ENCODE results near the gene KANK4.

KANK4 gene

DNA sequence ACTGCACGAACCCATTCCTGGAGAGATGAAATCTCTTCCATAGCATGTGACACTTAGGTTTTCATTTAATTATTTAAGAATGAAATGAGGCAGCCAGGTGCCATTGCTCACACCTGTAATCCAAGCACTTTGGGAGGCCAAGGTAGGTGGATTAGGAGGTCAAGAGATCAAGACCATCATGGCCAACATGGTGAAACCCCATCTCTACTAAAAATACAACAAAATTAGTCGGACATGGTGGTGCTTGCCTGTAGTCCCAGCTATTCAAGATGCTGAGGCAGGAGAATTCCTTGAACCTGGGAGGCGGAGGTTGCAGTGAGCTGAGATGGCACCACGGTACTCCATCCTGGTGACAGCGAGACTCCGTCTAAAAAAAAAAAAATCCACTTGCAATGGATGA, 106.8 kb downstream of the KANK4 start:
- no peak for DNase-seq

DNA sequence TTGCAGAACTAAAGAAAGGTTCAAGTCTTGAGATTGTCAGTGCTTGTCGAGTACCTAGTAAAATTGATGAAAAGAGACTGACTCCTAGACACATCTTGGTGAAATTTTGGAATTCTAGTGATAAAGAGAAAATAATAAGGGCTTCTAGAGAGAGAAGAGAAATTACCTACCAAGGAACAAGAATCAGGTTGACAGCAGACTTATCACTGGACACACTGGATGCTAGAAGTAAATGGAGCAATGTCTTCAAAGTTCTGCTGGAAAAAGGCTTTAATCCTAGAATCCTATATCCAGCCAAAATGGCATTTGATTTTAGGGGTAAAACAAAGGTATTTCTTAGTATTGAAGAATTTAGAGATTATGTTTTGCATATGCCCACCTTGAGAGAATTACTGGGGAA, 108.3 kb downstream of the KANK4 start:
- no peak for DNase-seq

- DNase-seq: no peak
These were observed 109.2 kb downstream of the KANK4 start for GRCh38 chr1:62209931-62210595.

- no peak for DNase-seq
These were observed 110.3 kb downstream of the KANK4 start for GRCh38 chr1:62208970-62209369.

DNA sequence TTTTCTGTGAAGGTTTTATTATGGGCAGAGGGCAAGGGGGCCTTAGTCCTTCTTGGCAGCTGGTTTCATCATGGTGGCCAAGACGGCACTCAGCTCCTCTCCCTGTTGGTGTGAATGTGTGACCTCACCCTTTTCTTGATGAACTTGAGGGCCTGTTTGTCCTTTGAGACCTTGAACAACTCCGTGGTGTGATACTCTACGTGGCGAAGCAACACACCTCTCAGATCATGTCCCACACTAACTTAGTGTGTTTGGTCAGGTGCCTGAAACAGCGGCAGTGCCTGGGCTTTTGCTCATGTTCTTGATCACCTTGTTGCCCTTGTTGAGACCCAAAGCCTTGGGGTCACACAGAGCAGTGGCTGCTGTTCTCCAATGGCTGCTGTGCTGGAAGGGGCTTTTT, 111.1 kb downstream of the KANK4 start:
- no peak for DNase-seq

DNA sequence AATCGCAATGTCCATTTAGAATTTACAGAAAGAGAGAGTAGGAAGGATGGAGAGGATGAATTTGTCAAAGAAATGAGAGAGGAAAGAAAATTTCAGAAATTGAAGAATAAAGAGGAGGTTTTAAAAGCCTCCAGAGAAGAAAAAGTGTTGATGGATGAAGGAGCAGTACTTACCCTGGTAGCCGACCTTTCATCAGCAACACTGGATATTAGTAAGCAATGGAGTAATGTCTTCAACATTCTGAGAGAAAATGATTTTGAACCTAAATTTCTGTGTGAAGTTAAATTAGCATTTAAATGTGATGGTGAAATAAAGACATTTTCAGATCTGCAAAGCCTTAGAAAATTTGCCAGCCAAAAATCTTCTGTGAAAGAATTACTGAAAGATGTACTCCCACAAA, 112.0 kb downstream of the KANK4 start:
- DNase-seq: no peak

DNA sequence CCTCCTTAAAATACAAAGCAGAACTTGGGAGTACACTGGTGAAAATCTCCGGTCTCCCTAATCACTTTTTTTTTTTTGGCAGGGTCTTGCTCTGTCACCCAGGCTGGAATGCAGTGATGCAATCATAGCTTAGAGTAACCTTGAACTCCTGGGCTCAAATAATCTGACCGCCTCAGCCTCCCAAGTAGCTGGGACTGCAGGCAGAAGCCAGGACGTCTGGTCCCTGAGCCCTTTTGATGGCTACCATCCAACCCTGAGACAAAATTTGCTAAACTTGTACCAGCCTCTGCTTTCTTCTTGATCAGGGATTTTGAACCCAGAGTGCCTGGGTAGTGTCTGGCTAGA, 120.5 kb downstream of the KANK4 start:
- DNase-seq: no peak

DNA sequence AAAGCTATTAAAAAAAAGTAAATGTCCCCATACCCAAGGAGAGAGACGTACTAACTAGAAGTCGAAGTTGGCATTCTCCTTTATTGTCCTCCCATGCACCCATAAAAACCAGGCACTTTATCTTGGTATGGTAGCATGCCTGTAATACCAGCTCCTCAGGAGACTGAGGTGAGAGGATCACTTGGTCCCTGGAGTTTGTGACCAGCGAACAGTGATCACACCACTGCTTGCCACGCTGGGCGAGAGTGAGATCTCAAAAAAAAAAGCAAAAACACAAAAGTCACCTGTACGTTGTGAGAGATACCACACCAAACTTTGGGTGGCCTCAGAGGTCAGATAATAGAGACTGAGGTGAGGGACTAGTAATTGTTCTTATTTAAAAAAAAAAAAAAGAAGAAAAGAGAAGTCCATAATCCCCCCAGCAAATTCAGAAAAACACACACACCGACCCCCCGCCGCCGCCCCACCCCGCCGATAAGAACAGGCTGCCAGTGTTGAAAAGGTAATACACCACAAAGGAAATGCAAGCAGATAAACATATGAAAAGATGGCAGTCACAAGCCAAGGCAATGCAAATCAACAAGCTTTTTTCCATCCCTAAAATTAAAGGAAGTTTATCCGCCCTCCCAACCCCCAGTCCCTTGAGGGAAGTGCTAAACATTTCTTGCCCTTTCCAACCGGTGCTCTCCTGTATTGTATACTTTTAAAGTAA, 121.0 kb downstream of the KANK4 start:
- DNase-seq: no peak

DNA sequence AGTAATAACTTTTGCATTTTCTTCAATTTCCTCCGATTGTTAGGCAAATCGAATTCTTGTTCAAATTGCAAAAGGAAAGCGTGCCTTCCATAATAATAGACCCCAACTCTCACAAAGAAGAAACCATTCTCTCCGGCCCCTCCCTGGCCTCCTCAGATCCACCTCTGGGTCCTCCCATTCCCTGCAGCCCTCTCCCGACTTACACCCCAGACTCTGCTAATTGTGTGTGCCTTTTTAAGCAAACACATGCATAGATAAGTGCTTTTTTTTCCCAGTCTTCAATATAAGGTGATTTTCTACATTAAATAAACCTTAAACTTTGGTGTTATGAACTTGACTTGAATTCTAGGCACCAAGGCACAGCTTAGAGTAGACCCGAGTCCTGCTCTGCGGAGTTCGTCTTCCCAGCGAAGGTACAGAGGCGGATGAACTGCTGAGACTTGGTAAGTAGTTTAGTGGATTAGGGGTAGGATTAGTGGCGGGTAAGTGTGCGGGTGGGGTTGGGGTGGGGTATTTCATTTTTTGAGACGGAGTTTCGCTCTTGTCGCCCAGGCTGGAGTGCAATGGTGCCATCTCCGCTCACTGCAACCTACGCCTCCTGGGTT, 123.0 kb downstream of the KANK4 start:
- DNase-seq: no peak

GRCh38 chr1:62194651-62195544, 124.3 kb downstream of the KANK4 start, which contains the start of gene L1TD1:
L1TD1 (plus strand) TSS chr1:62194849; CDS start chr1:62206629, 11,780 bp downstream.
- no peak for DNase-seq

DNA sequence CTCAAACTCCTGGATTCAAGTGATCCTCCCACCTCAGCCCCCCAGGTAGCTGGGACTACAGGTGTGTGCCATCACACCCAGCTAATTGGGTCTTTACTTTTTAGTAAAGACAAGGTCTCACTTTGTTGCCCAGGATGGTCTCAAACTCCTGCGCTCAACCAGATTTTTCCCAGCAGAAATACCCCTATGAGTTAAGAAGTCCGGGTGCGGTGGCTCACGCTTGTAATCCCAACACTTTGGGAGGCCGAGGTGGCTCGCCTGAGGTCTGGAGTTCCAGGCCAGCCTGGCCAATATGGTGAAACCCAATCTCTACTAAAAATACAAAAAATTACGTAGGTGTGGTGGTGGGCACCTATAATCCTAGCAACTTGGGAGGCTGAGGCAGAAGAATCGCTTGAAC, 131.1 kb downstream of the KANK4 start:
- no peak for DNase-seq

DNA sequence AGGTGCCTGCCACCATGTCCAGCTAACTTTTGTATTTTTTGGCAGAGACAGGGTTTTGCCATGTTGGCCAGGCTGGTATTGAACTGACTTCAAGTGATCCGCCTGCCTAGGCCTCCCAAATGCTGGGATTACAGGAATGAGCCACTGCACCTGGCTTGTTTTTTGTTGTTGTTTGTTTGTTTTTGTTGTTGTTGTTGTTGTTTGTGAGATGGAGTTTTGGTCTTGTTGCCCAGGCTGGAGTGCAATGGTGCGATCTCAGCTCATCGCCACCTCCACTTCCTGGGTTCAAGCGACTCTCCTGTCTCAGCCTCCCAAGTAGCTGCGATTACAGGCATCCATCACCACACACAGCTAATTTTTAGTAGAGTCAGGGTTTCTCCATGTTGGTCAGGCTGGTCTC, 131.7 kb downstream of the KANK4 start:
- no peak for DNase-seq

All from anterior cingulate cortex (tissue), 58 donors.